Omental fat pad (tissue), 4 donors: ENCODE measurements around the gene NSMF. TPM values are rescaled to one million over a fixed set of nuclear protein-coding genes. Genes with fewer than 3 reads are reported as not detected.

Experiments used
- ATAC-seq: fragments of 150-250 bp; one replicate; pipeline ENCODE4 v1.9.1; 2016; ENCODE audit warnings: mild to moderate bottlenecking, moderate library complexity; ENCODE audit not compliant: low FRiP score
- DNase-seq: peaks from one replicate; pipeline ENCODE4 v3.0.0-alpha.2; 2019; ENCODE audit warnings: low spot score
- CTCF ChIP-seq, 3 donors: fragments of 450-650 bp; IDR thresholded peaks; one replicate each; pipeline ENCODE4 v1.5.1; 2016 to 2017; ENCODE audit warnings: antibody characterized with exemption in 3 of 3, mild to moderate bottlenecking in 3 of 3, moderate library complexity in 2 of 3
- total RNA-seq, 4 donors: library from RNA; depleted of rRNA; stranded (reverse); fragments of >200 nt; gene quantifications; one replicate each; pipeline ENCODE4 v1.1.0, GENCODE V29; 2016

The NSMF gene
- total RNA-seq, 4 donors from 2014 or later = 29.6 to 59.9 (median 31.5) TPM

- TF ChIP-seq CTCF (IDR thresholded peaks at IDR 0.05) = no peak
- ATAC-seq (no peak), DNase-seq (no peak)
Observed at GRCh38 chr9:137461316-137461662, 2.2 kb upstream of the NSMF start.

GRCh38 chr9:137460363-137461315 lies 1.5 kb upstream of the NSMF start:
- ATAC-seq (no peak), DNase-seq (no peak)
- no peak for TF ChIP-seq CTCF (IDR thresholded peaks at IDR 0.05)

GRCh38 chr9:137459601-137460362 lies 648 bp upstream of the NSMF start:
- no peak for TF ChIP-seq CTCF (IDR thresholded peaks at IDR 0.05)
- no peak for ATAC-seq
- DNase-seq = no peak

- TF ChIP-seq CTCF (IDR thresholded peaks at IDR 0.05) = no peak
- DNase-seq = no peak
- ATAC-seq = peak; percentile 12
Observed at GRCh38 chr9:137458194-137459151, 661 bp downstream of the NSMF start.

GRCh38 chr9:137457406-137458193 lies 1.5 kb downstream of the NSMF start:
- no peak for TF ChIP-seq CTCF (IDR thresholded peaks at IDR 0.05)
- ATAC-seq = no peak
- DNase-seq = no peak
